CD4-positive, alpha-beta T cell treated with Interleukin-2 at 100 ng/mL for 4 hours (primary cell): ENCODE results near the gene UPK2.
"Not testable (repeated sequence)": the region's sequence is repeated elsewhere in the genome, so short reads cannot be mapped to it uniquely, and the experiment has no call there.

Experiments used
- DNase-seq: peaks from one replicate; pipeline ENCODE4 v3.0.0-alpha.2; 2020; ENCODE audit warnings: low spot score

The UPK2 gene

GRCh38 chr11:118988280-118988679, 32.2 kb downstream of the UPK2 start:
- no peak for DNase-seq

DNA sequence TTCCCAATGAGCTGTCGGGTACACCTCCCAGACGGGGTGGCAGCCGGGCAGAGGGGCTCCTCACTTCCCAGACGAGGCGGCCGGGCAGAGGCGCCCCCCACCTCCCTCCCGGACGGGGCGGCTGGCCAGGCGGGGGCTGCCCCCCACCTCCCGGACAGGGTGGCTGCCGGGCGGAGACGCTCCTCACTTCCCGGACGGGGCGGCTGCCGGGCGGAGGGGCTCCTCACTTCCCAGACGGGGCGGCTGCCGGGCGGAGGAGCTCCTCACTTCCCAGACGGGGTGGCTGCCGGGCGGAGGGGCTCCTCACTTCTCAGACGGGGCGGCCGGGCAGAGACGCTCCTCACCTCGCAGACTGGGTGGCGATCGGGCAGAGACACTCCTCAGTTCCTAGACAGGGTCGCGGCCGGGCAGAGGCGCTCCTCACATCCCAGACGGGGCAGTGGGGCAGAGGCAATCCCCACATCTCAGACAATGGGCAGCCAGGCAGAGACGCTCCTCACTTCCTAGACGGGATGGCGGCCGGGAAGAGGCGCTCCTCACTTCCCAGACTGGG, 35.5 kb downstream of the UPK2 start:
- DNase-seq: not testable (repeated sequence)

GRCh38 chr11:118996926-118997626, 41.0 kb downstream of the UPK2 start:
- DNase-seq: peak; percentile 51

GRCh38 chr11:118997627-118998387, 41.7 kb downstream of the UPK2 start, which contains the start of gene CENATAC:
Gene CENATAC (plus strand): TSS chr11:118998138. CDS start chr11:118998198, 60 bp downstream.
- DNase-seq: peak; percentile 96

GRCh38 chr11:118998388-118998717, 42.3 kb downstream of the UPK2 start:
- DNase-seq: no peak

- no peak for DNase-seq
These were observed 42.7 kb downstream of the UPK2 start for GRCh38 chr11:118998822-118999221.

DNA sequence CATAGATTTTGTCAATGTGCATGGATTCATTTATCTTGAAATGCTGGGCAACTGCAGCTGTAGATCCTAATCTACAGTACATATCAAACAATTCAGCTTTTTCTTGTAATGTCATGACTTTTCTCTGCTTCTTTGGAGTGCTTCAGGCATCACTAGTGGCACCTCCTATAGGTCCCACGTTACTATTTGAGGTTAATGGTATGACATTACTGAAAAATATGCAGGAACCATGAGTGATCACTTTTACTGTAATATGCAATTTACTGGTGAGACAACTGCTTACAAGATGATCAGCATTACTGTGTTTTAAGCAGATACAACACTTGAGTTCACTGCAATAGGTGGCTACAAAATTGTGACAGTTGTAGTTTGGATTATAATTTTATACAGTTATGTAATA, 44.8 kb downstream of the UPK2 start:
- no peak for DNase-seq

DNA sequence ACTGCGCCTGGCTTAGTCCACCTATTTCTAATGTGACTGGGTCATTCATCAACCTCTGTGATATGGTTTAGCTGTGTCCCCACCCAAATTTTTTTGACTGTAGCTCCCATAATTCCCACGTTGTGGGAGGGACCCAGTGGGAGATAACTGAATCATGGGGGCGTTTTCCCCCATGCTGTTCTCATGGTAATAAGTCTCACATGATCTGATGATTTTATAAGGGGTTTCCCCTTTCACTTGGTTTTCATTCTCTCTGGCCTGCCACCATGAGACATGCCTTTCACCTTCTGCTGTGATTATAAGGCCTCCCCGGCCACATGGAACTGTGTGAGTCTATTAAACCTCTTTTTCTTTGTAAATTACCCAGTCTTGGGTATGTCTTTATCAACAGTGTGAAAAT, 50.6 kb downstream of the UPK2 start:
- DNase-seq: no peak
